ENCODE results near the gene SLIT3. TPM values are rescaled to one million over a fixed set of nuclear protein-coding genes. Genes with fewer than 3 reads are reported as not detected.

Gene SLIT3
- total and polyA plus RNA-seq, 9 of the 15 experiments (the other 6 are each of a cell fraction or from before 2014, with no cell fraction given): 0.01 to 0.04 TPM; not detected in 7

DNA sequence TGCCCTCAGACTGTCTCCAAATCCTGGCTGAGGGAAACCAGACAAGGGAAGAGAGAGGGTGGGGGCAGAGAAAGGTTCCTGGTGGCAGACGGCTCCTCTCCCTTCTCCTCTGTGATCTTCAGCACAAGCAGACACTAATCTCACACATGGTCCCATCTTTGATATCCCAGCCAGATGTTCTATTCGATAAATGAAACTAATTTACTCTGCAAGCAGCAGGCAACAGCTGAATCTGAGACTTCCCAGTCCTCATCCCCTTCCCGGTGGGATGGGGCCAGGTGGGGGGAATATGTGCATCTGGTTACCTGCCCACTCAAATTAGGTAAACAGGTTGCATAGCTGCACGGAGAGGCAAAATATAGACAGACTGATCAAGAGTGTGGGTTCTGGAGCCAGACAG is 512.8 kb downstream of the SLIT3 start:
- ATAC-seq: no peak
- TF ChIP-seq DACH1 (IDR thresholded peaks at IDR 0.05; ENCODE audit: partially characterized antibody): no peak
- no peak for TF ChIP-seq ZSCAN29 (IDR thresholded peaks at IDR 0.05)
- TF ChIP-seq ZNF274 (IDR thresholded peaks at IDR 0.05; ENCODE audit: borderline replicate concordance, low read depth, low read length): no peak
- no peak for TF ChIP-seq SAFB (IDR thresholded peaks at IDR 0.05; ENCODE audit: borderline replicate concordance, low read depth, low read length)
- TF ChIP-seq ZNF696 (CRISPR knock-in tag; conservative IDR thresholded peaks at IDR 0.05): no peak
- no peak for TF ChIP-seq RBM25 (IDR thresholded peaks at IDR 0.05; ENCODE audit: low read depth, low read length, severe bottlenecking)
- TF ChIP-seq EHMT2 (IDR thresholded peaks at IDR 0.05): no peak
- no TSS peak for BruUV-seq (replicated peaks)

DNA sequence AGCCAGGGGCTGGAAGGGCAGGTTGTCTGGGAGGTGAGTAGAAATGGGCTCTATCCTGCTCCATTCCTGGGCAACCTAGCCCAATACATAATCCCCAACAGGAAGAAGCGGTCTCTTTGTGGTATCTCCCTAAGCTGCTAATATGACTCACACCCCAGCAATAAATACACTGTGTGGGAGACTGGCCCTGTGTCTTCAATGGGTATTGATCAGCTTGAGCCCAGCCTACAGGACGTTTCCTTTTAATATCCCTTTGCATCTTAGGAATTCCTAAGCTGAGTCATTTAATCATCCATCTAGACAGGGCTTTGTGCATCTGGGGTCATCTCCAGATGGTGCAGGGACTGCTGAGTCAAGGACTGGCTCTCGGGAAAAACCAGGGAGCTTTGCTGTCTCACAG is 514.8 kb downstream of the SLIT3 start:
- ChIA-PET CTCF (ENCODE audit: low intra/inter-chr PET ratio) (no interaction called here), POLR2A (no interaction called here)
- Histone ChIP-seq H3K4me2 (ENCODE audit: insufficient read depth, low read length) (no peak overlapping the region), H3K9me3 (replicated peaks; ENCODE audit: control insufficient read depth, insufficient read depth, low read depth, low read length) (no peaks in the 10 kb centered on the region), H3K9me1 (ENCODE audit: control insufficient read depth, insufficient read depth, low read length) (no peaks in the 10 kb centered on the region), H3K4me1 (replicated peaks in 1 of 2; ENCODE audit: control insufficient read depth in 2 of 2, insufficient read depth in 2 of 2, low read length in 2 of 2) (no peaks in the 10 kb centered on the region), H3K36me3 (ENCODE audit: control insufficient read depth, insufficient read depth, low read length) (no peaks in the 10 kb centered on the region), H3K4me3 (no peak overlapping the region), H3K79me2 (ENCODE audit: control insufficient read depth, insufficient read depth, low read length) (no peaks in the 10 kb centered on the region), H3K27me3 (ENCODE audit: control insufficient read depth in 2 of 2, insufficient read depth in 2 of 2, low read length in 2 of 2) (peaks cover 14 to 54% of the 10 kb centered on the region in 2 experiments; a peak in 4 of 5 replicates), H3K9ac (ENCODE audit: insufficient read depth in 1 of 2, low read depth in 2 of 2, low read length in 2 of 2) (no peak overlapping the region), H3K27ac (ENCODE audit: extremely low read depth, low read depth, low read length) (no peak overlapping the region), H2AFZ (ENCODE audit: low read depth, low read length) (no peak overlapping the region), H4K20me1 (replicated peaks; ENCODE audit: control insufficient read depth, insufficient read depth, low read length) (no peaks in the 10 kb centered on the region)
- 0% methylated on average over 3 of the region's 3 CpGs for WGBS (ENCODE audit: insufficient coverage, low coverage, missing lambda C conversion rate)
- intact Hi-C loops (cut with micrococcal nuclease) (no loop called here), in situ Hi-C loops (cut with MboI) (no loop called here)
- FAIRE-seq (no peak), DNase-seq (ENCODE audit: extremely low read depth in 1 of 4, low spot score in 3 of 4) (no peak), ATAC-seq (peak; percentile 33; the same call in 2 of the 3 replicates)
- no TSS peak for BruUV-seq (replicated peaks)
- TF ChIP-seq, protein P1, sequence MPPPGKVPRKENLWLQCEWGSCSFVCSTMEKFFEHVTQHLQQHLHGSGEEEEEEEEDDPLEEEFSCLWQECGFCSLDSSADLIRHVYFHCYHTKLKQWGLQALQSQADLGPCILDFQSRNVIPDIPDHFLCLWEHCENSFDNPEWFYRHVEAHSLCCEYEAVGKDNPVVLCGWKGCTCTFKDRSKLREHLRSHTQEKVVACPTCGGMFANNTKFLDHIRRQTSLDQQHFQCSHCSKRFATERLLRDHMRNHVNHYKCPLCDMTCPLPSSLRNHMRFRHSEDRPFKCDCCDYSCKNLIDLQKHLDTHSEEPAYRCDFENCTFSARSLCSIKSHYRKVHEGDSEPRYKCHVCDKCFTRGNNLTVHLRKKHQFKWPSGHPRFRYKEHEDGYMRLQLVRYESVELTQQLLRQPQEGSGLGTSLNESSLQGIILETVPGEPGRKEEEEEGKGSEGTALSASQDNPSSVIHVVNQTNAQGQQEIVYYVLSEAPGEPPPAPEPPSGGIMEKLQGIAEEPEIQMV (tag; conservative IDR thresholded peaks at IDR 0.05; ENCODE audit: low read depth): no peak
- TF ChIP-seq ZNF584 (CRISPR knock-in tag; IDR thresholded peaks at IDR 0.05; ENCODE audit: low read depth) (peak; percentile 65; the same call in 1 of the 2 replicates), FOSL1 (tag; conservative IDR thresholded peaks at IDR 0.05) (peak; percentile 76)
- TF ChIP-seq, protein P2, sequence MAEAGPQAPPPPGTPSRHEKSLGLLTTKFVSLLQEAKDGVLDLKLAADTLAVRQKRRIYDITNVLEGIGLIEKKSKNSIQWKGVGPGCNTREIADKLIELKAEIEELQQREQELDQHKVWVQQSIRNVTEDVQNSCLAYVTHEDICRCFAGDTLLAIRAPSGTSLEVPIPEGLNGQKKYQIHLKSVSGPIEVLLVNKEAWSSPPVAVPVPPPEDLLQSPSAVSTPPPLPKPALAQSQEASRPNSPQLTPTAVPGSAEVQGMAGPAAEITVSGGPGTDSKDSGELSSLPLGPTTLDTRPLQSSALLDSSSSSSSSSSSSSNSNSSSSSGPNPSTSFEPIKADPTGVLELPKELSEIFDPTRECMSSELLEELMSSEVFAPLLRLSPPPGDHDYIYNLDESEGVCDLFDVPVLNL (CRISPR knock-in tag; IDR thresholded peaks at IDR 0.05; ENCODE audit: low read depth): no peak

More for the DNA sequence above, 512.8 kb downstream of the SLIT3 start:
- no peak overlapping the region for H3K27ac ChIP-seq (ENCODE audit: extremely low read depth, low read depth, low read length)
- H3K9ac ChIP-seq (ENCODE audit: insufficient read depth in 1 of 2, low read depth in 2 of 2, low read length in 2 of 2): no peak overlapping the region
- H3K4me3 ChIP-seq: no peak overlapping the region
- no peaks in the 10 kb centered on the region for H3K79me2 ChIP-seq (ENCODE audit: control insufficient read depth, insufficient read depth, low read length)
- intact Hi-C loops (cut with micrococcal nuclease) (no loop called here), in situ Hi-C loops (cut with MboI) (no loop called here)
- H4K20me1 ChIP-seq (replicated peaks; ENCODE audit: control insufficient read depth, insufficient read depth, low read length): no peaks in the 10 kb centered on the region
- H2AFZ ChIP-seq (ENCODE audit: low read depth, low read length): no peak overlapping the region
- no peaks in the 10 kb centered on the region for H3K36me3 ChIP-seq (ENCODE audit: control insufficient read depth, insufficient read depth, low read length)
- H3K4me1 ChIP-seq (replicated peaks in 1 of 2; ENCODE audit: control insufficient read depth in 2 of 2, insufficient read depth in 2 of 2, low read length in 2 of 2): no peaks in the 10 kb centered on the region
- H3K27me3 ChIP-seq (ENCODE audit: control insufficient read depth in 2 of 2, insufficient read depth in 2 of 2, low read length in 2 of 2): peaks cover 16 to 50% of the 10 kb centered on the region in 2 experiments; a peak in 4 of 5 replicates
- no peak for FAIRE-seq
- no peak overlapping the region for H3K4me2 ChIP-seq (ENCODE audit: insufficient read depth, low read length)
- H3K9me3 ChIP-seq (replicated peaks; ENCODE audit: control insufficient read depth, insufficient read depth, low read depth, low read length): no peaks in the 10 kb centered on the region
- WGBS (ENCODE audit: insufficient coverage, low coverage, missing lambda C conversion rate): 2% methylated on average over 3 of the region's 4 CpGs
- CTCF ChIA-PET (ENCODE audit: low intra/inter-chr PET ratio): no interaction called here
- POLR2A ChIA-PET: interaction anchor here (0.6 kb wide), 1 partner anchor 18 kb away, joined by 3 read pairs; no protein-coding TSS in a partner anchor
- H3K9me1 ChIP-seq (ENCODE audit: control insufficient read depth, insufficient read depth, low read length): no peaks in the 10 kb centered on the region
- no peak for DNase-seq (ENCODE audit: extremely low read depth in 1 of 4, low spot score in 3 of 4)
